Neural crest cell (in vitro differentiated cells): ENCODE results near the gene RALGAPA1. TPM values are rescaled to one million over a fixed set of nuclear protein-coding genes. Genes with fewer than 3 reads are reported as not detected.
A peak's percentile ranks its signal among the peaks of the same experiment; 100 is the strongest.

Experiments
- DNase-seq: peaks from one replicate; pipeline ENCODE4 v3.0.0; 2021; ENCODE audit warnings: low read depth, mixed read lengths, low spot score
- H3K27ac Mint-ChIP-seq: one replicate; pipeline ENCODE4 v1.8.0; 2021; ENCODE audit warnings: mild to moderate bottlenecking, mixed read lengths; ENCODE audit not compliant: unreplicated experiment
- H3K27me3 Mint-ChIP-seq: 2 replicates; pipeline ENCODE4 v1.8.0; 2021; ENCODE audit warnings: low read depth, mild to moderate bottlenecking, mixed read lengths
- H3K36me3 Mint-ChIP-seq: 2 replicates; pipeline ENCODE4 v1.8.0; 2021; ENCODE audit warnings: low read depth, mild to moderate bottlenecking, mixed read lengths
- H3K4me1 Mint-ChIP-seq: 2 replicates; pipeline ENCODE4 v1.8.0; 2021; ENCODE audit warnings: mixed read lengths
- H3K4me3 Mint-ChIP-seq: one replicate; pipeline ENCODE4 v1.8.0; 2021; ENCODE audit warnings: mild to moderate bottlenecking, mixed read lengths
- H3K9me3 Mint-ChIP-seq: 2 replicates; pipeline ENCODE4 v1.8.0; 2021; ENCODE audit warnings: mixed read lengths
- CTCF ChIP-seq: fragments of 200-600 bp; sonication (generic); conservative IDR thresholded peaks from 2 replicates; pipeline ENCODE4 v1.5.0; 2021; ENCODE audit warnings: antibody characterized with exemption, mild to moderate bottlenecking
- total RNA-seq: library from RNA; stranded (reverse); gene quantifications from 2 replicates; pipeline ENCODE4 v1.2.1, GENCODE V29; 2021

Gene RALGAPA1
- total RNA-seq, 1 donor from 2014 or later, result 46.0 TPM

- no peak for DNase-seq
- Mint-ChIP-seq H3K36me3 (peaks cover 18% of the 10 kb centered on the region), H3K4me1 (peaks cover 3% of the 10 kb centered on the region), H3K4me3 (no peak overlapping the region), H3K9me3 (no peaks in the 10 kb centered on the region), H3K27me3 (no peaks in the 10 kb centered on the region), H3K27ac (no peak overlapping the region)
- no peak for TF ChIP-seq CTCF
Measured at GRCh38 chr14:35752380-35752779, 56.7 kb downstream of the RALGAPA1 start.

- no peaks in the 10 kb centered on the region for H3K27me3 Mint-ChIP-seq
- no peak for TF ChIP-seq CTCF
- H3K4me1 Mint-ChIP-seq, result peaks cover 3% of the 10 kb centered on the region
- H3K4me3 Mint-ChIP-seq, result no peak overlapping the region
- no peaks in the 10 kb centered on the region for H3K9me3 Mint-ChIP-seq
- H3K36me3 Mint-ChIP-seq, result peaks cover 18% of the 10 kb centered on the region
- DNase-seq, result no peak
- peak overlapping the region; percentile 27 for H3K27ac Mint-ChIP-seq
Measured at GRCh38 chr14:35750202-35750904, 58.7 kb downstream of the RALGAPA1 start.

GRCh38 chr14:35747379-35747778 is 61.7 kb downstream of the RALGAPA1 start:
- Mint-ChIP-seq H3K27me3 (no peaks in the 10 kb centered on the region), H3K27ac (no peak overlapping the region), H3K4me3 (no peak overlapping the region), H3K36me3 (peaks cover 1% of the 10 kb centered on the region), H3K9me3 (no peaks in the 10 kb centered on the region), H3K4me1 (peaks cover 3% of the 10 kb centered on the region)
- TF ChIP-seq CTCF, result no peak
- no peak for DNase-seq

- Mint-ChIP-seq H3K27ac (no peak overlapping the region), H3K9me3 (no peaks in the 10 kb centered on the region), H3K27me3 (no peaks in the 10 kb centered on the region), H3K36me3 (no peaks in the 10 kb centered on the region), H3K4me1 (no peaks in the 10 kb centered on the region), H3K4me3 (no peak overlapping the region)
- no peak for DNase-seq
- TF ChIP-seq CTCF, result no peak
Measured at GRCh38 chr14:35742442-35742841, 66.7 kb downstream of the RALGAPA1 start.

- DNase-seq, result no peak
- Mint-ChIP-seq H3K9me3 (no peaks in the 10 kb centered on the region), H3K4me3 (no peak overlapping the region), H3K27me3 (no peaks in the 10 kb centered on the region), H3K4me1 (no peaks in the 10 kb centered on the region), H3K27ac (no peak overlapping the region), H3K36me3 (no peaks in the 10 kb centered on the region)
- TF ChIP-seq CTCF, result no peak
Measured at GRCh38 chr14:35742032-35742371, 67.1 kb downstream of the RALGAPA1 start.
